Nephron (organoid): ENCODE measurements around the gene RFXAP.

Experiments used
- H3K27ac Mint-ChIP-seq, 3 experiments: 2 replicates each; pipeline ENCODE4 v1.8.0; 2020; ENCODE audit warnings: mixed read lengths in 3 of 3, mild to moderate bottlenecking in 2 of 3, moderate library complexity in 1 of 3
- H3K27me3 Mint-ChIP-seq: 2 replicates; pipeline ENCODE4 v1.8.0; 2021; ENCODE audit warnings: low read depth, mild to moderate bottlenecking, moderate library complexity, mixed read lengths
- H3K36me3 Mint-ChIP-seq: 2 replicates; pipeline ENCODE4 v1.8.0; 2020; ENCODE audit warnings: low read depth, mixed read lengths
- H3K4me1 Mint-ChIP-seq: 2 replicates; pipeline ENCODE4 v1.8.0; 2020; ENCODE audit warnings: mixed read lengths
- H3K4me3 Mint-ChIP-seq, 3 experiments: 2 replicates each; pipeline ENCODE4 v1.8.0; 2020; ENCODE audit warnings: mild to moderate bottlenecking in 3 of 3, mixed read lengths in 3 of 3, moderate library complexity in 2 of 3
- H3K9me3 Mint-ChIP-seq: 2 replicates; pipeline ENCODE4 v1.8.0; 2020; ENCODE audit warnings: mixed read lengths
- TF ChIP-seq, protein P1 (sequence below), 3 experiments: fragments of 200-600 bp; sonication (generic); IDR thresholded peaks; one replicate each; pipeline ENCODE4 v1.5.0; 2021; ENCODE audit warnings: antibody characterized with exemption in 3 of 3; ENCODE audit not compliant: unreplicated experiment in 3 of 3

Gene RFXAP

GRCh38 chr13:36834299-36834698 is 15.3 kb downstream of the RFXAP start:
- Mint-ChIP-seq H3K4me1 (no peaks in the 10 kb centered on the region), H3K36me3 (peaks cover 7% of the 10 kb centered on the region), H3K4me3 (no peak overlapping the region), H3K9me3 (no peaks in the 10 kb centered on the region), H3K27me3 (no peaks in the 10 kb centered on the region), H3K27ac (no peak overlapping the region)
- TF ChIP-seq, protein P1, sequence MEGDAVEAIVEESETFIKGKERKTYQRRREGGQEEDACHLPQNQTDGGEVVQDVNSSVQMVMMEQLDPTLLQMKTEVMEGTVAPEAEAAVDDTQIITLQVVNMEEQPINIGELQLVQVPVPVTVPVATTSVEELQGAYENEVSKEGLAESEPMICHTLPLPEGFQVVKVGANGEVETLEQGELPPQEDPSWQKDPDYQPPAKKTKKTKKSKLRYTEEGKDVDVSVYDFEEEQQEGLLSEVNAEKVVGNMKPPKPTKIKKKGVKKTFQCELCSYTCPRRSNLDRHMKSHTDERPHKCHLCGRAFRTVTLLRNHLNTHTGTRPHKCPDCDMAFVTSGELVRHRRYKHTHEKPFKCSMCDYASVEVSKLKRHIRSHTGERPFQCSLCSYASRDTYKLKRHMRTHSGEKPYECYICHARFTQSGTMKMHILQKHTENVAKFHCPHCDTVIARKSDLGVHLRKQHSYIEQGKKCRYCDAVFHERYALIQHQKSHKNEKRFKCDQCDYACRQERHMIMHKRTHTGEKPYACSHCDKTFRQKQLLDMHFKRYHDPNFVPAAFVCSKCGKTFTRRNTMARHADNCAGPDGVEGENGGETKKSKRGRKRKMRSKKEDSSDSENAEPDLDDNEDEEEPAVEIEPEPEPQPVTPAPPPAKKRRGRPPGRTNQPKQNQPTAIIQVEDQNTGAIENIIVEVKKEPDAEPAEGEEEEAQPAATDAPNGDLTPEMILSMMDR (IDR thresholded peaks at IDR 0.05; ENCODE audit: unreplicated experiment in 3 of 3) = no peak

DNA sequence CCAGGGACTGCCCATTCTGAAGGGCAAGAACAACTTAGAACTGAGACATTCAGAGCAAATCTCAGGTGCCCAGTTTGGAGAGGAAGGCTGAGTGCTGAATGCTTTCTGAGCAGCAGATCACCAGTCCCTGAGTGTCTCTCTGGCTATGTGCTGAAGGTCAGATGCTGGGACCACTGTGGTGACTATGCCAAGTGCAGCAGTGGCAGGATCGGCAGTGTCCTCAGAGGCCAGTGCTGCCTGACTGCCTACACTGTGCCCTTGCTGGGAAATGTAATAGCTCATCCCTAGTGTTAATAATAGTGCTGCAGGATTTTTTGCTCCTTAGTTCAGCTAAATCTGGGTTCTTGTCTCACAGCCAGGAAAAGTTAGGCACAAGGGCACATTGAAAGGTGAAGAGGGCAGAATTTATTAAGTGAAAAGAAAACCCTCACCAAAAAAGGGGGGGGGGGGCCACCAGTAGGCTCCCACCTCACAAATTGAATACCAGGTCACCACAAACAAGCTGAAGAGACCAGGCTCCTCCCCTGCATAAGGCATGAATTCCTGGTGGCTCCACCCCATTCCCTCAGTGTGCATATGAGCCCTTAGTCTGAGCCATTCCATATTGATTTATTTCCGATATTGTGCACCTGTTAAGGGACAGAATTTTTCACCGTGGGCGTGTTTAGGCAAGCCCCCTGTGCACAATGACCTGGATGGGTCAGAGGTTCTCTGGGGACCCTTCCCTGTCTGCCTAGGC is 18.5 kb downstream of the RFXAP start:
- H3K27ac Mint-ChIP-seq = no peak overlapping the region
- TF ChIP-seq, protein P1 (IDR thresholded peaks at IDR 0.05; ENCODE audit: unreplicated experiment in 3 of 3) = no peak
- peaks cover 4% of the 10 kb centered on the region for H3K4me1 Mint-ChIP-seq
- H3K4me3 Mint-ChIP-seq = no peak overlapping the region
- H3K27me3 Mint-ChIP-seq = no peaks in the 10 kb centered on the region
- peaks cover 7% of the 10 kb centered on the region for H3K36me3 Mint-ChIP-seq
- H3K9me3 Mint-ChIP-seq = no peaks in the 10 kb centered on the region

DNA sequence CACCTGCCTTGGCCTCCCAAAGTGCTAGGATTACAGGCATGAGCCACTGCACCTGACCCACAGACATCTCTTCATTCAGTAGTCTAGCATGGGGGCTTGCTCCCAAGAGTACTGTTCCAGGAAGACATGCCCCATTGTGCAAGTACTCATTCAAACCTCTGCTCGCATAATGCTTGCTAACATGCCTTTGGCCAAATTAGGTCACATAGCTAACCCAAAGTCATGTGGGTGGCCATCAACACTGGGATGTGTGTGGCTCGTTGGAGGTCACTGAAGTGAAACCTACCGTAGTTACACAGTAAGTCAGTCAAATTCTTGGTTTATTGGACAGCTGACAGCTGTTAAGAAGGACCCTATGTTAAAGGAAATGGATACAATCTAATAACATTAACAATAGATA is 20.3 kb downstream of the RFXAP start:
- no peaks in the 10 kb centered on the region for H3K27me3 Mint-ChIP-seq
- no peak overlapping the region for H3K4me3 Mint-ChIP-seq
- H3K9me3 Mint-ChIP-seq = no peaks in the 10 kb centered on the region
- no peak overlapping the region for H3K27ac Mint-ChIP-seq
- H3K4me1 Mint-ChIP-seq = peaks cover 4% of the 10 kb centered on the region
- TF ChIP-seq, protein P1 (IDR thresholded peaks at IDR 0.05; ENCODE audit: unreplicated experiment in 3 of 3) = no peak
- H3K36me3 Mint-ChIP-seq = peaks cover 14% of the 10 kb centered on the region

- TF ChIP-seq, protein P1 (IDR thresholded peaks at IDR 0.05; ENCODE audit: unreplicated experiment in 3 of 3) = no peak
- no peak overlapping the region for H3K27ac Mint-ChIP-seq
- H3K36me3 Mint-ChIP-seq = peaks cover 14% of the 10 kb centered on the region
- H3K4me1 Mint-ChIP-seq = peaks cover 4% of the 10 kb centered on the region
- H3K4me3 Mint-ChIP-seq = no peak overlapping the region
- H3K27me3 Mint-ChIP-seq = no peaks in the 10 kb centered on the region
- H3K9me3 Mint-ChIP-seq = no peaks in the 10 kb centered on the region
Observed at GRCh38 chr13:36839981-36840380, 21.0 kb downstream of the RFXAP start.

GRCh38 chr13:36840718-36841250 is 21.8 kb downstream of the RFXAP start:
- Mint-ChIP-seq H3K4me3 (no peak overlapping the region), H3K9me3 (no peaks in the 10 kb centered on the region), H3K36me3 (peaks cover 14% of the 10 kb centered on the region), H3K4me1 (peaks cover 4% of the 10 kb centered on the region), H3K27me3 (no peaks in the 10 kb centered on the region), H3K27ac (no peak overlapping the region)
- TF ChIP-seq, protein P1 (IDR thresholded peaks at IDR 0.05; ENCODE audit: unreplicated experiment in 3 of 3) = peak in 1 of 3 experiments; percentile 7

GRCh38 chr13:36841391-36841790 is 22.4 kb downstream of the RFXAP start:
- Mint-ChIP-seq H3K27me3 (no peaks in the 10 kb centered on the region), H3K36me3 (peaks cover 11% of the 10 kb centered on the region), H3K27ac (no peak overlapping the region), H3K4me3 (no peak overlapping the region), H3K9me3 (no peaks in the 10 kb centered on the region), H3K4me1 (peaks cover 4% of the 10 kb centered on the region)
- TF ChIP-seq, protein P1 (IDR thresholded peaks at IDR 0.05; ENCODE audit: unreplicated experiment in 3 of 3) = no peak
